ENCODE data around the gene CRYGA. TPM values are rescaled to one million over a fixed set of nuclear protein-coding genes. Genes with fewer than 3 reads are reported as not detected.
A peak's percentile ranks its signal among the peaks of the same experiment; 100 is the strongest.

CRYGA gene, protein sequence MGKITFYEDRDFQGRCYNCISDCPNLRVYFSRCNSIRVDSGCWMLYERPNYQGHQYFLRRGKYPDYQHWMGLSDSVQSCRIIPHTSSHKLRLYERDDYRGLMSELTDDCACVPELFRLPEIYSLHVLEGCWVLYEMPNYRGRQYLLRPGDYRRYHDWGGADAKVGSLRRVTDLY
- not detected for total RNA-seq

DNA sequence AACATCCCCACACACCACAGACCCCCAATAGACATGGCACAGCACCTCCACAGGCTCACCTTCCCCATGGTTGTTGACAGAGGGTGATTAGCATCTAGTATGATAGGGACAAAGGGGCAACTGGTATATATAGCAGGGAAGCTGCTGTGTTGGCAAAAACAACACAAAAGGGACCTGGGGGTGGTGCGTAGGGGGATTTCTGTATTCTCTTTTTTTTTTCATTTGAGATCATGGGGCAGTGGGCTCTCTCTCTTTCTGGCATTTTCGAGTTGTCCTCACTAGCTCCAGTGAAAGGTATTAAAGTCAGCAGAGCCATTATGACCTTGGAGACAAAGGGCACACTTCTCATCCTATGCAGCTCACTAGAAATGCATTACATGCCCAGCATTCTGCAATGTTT is at the start of gene CRYGA:
Gene CRYGA, minus strand, starts transcription at position 101 of the 400 bp plus-strand sequence. Its CDS starts 33 bp downstream, at position 68.
- no peak for DNase-seq

DNA sequence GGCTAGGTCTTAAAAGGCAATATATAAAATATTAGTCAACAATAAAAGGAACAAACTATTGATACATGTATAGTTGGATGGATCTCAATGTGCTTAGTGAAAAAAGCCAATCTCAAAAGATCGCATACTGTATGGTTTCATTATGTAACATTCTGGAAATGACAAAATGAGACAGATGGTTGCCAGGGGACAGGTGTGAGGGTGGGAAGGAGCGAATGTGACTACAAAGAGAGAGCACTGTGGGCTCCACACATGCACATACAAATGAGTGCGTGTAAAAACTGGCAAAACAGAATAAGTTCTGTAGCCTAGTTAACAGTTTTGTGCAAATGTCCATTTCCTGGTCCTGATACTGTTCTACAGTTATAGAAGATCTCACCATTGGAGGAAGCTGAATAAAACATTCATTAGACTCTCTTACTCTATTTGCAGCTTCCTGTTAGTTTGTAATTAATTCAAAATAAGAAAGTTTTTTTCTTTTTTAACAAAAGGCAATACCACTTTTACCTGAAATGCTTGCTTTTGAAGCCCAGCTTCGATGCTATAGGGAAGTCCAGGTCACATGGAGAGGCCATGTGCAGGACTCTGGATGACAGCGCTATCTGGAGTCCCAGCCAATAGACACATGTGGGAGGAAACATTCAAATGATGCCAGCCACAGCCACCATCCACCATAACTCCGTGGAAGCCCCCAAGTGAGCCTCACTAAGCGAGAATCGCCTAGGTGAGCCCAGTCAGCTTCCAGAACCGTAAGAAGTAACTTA is 47.5 kb upstream of the CRYGA start:
- no peak for DNase-seq

DNA sequence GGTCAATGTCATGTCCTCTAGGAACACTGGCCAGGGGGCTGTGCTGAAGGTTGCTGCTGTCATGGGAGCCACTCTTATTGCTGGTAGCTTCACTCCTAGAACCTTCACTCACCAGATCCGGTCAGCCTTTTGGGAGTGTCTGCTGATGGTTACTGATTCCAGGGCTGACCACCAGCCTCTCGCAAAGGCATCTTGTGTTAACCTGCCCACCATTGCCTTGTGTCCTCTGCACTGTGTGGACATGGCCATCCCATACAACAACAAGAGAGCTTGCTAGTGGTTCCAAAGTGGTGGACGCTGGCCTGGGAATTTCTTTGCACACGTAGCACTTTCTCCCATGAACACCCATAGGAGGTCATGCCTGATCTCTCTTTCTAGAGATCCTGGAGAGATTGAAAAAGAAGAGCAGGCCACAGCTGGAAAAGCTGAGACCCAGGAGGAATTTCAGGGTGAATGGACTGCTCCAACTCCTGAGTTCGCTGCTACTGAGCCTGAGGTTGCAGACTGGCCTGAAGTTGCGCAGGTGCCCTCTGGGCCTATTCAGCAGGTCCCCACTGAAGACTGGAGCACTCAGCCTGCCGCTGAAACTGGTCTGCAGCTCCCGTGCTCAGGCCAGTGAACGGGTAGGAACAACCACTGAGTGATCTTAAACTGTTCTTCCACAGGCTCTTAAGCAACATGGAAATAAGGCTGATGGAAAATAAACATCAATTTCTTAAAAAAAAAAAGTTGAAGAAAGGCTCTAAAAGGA is 45.1 kb upstream of the CRYGA start:
- no peak for DNase-seq

DNA sequence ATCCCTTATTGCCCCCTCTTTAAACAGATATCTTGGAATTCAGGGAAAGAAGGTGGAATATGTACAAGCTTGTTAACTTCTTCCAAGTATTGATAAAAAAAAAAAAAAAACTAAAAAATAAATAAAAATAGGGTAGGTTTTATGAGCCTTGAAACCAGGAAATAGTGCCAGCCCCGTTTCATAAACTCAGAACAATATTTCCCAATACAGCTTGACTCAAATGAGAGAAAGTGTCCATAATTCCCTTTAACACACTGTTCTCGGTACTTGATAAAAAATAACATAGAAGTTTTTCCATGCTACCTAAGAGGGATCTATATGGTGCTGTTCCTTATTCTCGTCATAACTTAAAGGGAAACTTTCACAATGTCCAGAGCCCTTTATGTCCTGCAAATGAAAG is 44.4 kb upstream of the CRYGA start:
- no peak for DNase-seq

DNA sequence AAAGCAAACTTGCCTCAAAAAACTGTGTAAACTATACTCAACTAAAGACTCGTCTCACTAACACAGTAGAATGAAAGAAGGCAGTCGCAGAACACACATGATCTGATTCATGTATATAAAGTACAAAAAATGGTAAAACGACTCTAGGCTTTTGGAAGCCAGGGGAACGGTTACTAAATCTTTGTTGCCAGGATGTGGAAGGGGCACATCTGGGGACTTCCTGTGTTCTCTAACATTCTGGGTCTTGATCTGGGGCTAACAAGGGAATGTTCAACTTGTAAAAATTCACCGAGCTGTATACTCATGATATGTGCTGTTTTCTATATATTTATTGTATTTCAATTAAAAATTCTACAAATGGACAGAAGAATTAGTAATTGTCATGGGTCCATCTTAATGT is 40.8 kb upstream of the CRYGA start:
- no peak for DNase-seq

DNA sequence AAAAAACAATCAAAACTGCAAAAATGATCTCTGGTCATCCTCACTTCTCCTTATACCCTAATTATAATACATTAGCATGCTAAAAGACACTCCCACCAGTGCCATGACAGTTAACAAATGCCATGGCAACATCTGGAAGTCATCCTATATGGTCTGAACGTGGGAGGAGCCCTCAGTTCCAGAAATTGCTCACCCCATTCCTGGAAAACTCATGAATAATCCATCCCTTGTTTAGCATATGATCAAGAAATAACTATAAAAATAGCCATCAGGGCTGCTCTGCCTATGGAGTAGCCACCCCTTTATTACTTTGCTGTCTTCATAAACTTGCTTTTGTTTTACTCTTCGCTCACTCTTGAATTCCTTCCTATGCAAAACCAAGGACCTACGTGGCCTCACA is 32.1 kb upstream of the CRYGA start:
- no peak for DNase-seq

DNA sequence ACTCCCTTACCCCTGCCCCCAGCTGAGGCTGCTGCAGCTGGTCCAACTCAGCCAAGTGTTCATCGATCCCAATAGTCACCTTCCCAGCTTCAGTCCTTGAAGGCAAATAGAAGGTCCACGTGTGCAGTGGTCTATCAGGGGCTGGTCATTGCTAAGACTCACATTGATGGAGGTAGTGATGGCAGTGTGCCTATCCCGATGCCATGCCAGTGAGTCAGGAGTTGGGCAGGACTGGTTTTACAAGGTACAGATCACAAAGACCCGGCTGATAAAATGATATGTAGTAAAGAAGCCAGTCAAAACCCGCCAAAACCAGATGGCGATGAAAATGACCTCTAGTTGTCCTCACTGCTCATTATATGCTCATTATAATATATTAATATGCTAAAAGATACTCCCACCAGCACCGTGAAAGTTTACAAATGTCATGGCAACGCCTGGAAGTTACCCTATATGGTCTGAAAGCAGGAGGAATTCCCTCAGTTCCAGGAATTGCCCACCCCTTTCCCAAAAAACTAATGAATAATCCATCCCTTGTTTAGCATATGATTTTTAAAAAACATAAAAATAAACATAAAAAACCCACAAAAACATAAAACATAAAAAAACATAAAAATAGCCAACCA is 29.3 kb upstream of the CRYGA start:
- no peak for DNase-seq

DNA sequence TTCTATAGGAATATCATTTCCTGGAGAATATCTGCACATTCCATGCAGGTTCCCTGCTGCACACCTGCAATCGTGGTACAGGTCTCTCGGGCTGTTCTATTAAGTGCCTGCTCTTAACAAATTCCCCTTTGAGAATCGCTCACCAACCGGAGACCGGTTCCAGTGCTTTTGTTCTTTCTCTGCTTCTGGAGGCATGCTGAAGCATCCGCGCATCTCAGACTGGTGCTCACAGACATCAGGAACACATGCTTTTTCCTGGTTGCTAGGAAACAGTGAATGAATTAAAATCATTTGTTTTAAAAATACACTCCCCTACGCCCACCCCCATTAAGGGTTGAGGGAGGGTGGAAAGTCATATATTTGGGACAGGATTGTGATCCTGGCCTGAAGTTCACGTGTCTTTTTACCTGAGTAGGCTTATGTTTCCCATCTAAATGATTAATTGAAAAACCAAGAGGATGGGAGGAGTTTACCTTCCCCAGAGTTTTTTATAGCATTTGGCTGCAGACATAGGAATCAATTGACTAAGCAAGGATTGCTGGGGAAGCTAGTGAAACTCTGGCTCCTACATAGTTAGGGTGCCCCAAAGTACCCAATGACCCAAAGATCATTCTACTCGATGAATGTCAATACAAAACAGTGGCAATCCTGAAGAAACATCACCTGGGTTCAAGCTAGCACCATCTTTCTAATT is 26.6 kb upstream of the CRYGA start, which contains the start of gene C2orf80:
Gene C2orf80, minus strand, starts transcription at position 221 of the 694 bp plus-strand sequence. CDS start 3,044 bp downstream, outside the sequence.
- DNase-seq: no peak

DNA sequence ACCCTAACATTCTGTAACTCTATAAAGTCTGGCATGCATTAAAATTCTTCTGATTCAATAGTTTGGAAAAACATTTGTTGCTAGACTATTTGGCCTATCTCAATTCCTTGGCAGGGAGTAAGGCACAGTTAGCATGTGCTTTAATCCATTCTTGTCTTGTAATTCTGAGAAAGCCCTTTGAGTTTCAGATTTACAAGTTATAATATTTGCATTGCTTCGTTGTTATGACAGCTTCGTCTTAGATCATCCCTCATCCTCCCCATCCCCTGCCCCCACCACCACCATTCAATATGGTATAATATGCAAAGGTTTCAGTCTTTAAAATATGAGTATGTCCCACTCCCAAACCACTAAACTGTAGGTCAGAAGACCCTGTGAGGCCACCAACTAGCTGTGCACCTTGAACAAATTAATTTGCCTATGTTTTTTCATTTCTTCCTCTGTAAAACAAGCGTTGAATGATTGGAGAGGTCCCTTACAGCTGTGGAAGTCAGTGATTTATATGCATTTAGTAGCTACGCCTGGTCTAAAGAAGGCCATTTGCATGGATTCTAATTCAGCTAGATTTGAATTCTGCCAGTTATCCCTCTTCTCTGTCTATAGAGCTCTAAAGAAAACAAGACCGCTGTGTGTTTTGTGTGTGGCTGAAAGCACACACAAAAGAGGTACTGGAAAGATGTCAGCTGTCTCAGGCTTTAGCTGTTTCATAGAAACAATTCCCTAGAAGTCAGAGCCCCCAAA is 25.9 kb upstream of the CRYGA start:
- DNase-seq: no peak

DNA sequence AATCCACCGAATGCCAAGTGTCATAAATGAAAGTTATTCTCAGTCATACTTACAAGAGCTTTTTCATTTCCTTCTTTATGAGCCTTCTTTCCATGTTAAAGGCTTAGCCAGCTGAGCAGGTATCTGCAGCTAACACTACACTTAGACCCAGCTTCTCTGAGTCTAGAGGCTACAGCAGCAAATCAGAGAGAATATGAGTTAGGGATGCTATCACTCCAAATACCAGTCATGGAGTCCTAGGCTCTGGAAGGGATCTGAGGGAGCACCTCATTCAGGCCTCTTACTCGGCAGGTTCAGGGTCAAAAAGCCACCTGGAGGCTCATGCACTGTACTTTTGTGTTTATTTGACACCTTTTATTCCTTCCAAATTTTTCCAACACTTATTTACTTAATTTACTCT is 23.5 kb upstream of the CRYGA start:
- DNase-seq: no peak

DNA sequence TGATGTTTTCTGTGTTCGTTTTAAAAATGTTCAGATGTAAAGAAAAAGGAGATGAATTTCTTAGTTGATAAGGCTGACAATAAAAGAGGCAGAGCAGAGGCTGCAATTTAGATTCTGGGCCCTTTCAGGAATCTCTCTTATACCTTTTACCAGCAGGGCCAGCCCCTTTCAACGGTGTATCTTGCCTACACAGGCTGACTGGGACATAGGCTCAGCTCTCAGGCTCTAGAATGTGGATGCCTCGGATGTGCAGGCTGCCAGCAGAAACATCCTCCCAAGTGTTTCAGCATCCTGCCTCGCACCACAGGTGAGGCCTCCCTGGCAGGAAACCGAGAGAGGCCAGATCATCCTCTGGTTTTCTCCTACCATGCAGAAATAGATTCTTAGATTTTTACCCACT is 23.1 kb upstream of the CRYGA start:
- no peak for DNase-seq

DNA sequence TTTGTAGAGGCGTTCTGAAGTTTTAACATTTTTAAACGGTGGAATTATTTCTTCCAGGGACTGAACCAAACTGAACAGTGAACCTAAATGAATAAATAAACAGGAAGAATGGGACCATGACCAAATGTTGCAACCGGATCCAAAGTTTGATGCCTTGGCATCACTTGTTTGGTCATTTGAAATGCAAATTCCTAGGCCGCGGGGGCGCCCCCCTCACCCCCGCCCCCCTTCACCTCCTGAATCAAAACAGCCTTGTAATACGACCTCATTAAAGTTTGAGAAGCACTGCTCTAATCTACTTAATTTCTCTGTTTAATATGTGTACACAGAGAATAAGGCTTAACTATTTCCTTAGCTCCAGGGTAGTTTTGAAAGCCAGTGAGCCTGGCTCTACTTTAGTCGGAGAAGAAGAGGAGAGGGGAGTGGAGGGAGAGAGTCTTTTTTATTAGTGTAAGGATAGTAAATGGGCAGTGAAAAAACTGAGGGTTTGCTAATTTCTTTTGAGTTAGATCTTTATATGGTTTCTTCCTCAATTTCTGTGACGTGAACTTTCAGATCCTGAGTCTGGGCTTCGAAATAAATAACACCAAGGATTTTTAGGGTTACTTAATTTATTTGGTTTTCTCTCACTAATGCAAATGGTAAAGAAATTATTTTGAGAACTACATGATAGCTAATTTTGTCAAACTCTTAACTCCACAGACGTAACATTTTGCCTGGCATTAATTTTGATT is 20.8 kb upstream of the CRYGA start:
- no peak for DNase-seq

DNA sequence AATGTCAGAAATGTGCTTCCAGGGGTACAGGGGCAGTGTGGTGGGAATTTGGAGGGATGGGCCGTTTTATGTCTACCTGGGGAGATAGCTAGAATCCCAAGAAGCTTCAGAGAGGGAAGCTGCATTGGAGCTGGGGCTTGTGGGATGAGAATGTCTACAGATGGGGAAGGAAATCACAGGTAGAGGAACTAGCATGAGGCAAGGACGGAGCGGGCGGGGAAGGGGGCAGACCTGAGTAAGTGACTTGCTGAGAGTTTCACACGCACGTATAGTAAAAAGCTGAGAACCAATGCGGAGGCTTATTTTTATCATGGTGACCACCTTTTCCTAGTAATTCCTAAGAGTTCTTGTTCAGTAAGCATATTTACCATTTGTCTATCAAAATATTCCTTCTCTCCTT is 20.1 kb upstream of the CRYGA start:
- no peak for DNase-seq

DNA sequence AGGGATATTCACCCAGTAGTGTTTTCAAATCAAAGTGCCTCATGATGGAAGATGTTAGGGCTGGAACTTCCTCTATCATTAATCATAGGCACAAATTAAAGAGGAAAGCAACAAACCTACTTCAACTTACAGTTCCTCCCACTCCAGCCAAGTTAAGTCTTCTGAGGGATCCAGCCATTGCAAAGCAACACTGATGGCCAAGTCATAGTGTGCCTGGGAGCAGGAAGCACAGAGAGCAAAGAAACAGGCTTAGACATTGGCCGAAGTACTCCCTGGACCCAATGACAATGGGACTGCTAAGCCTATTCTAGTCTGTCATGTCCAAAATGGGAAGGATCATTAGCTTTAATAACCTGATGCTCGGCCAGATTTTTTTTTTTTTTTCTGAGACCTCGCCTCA is 19.4 kb upstream of the CRYGA start:
- DNase-seq: no peak

DNA sequence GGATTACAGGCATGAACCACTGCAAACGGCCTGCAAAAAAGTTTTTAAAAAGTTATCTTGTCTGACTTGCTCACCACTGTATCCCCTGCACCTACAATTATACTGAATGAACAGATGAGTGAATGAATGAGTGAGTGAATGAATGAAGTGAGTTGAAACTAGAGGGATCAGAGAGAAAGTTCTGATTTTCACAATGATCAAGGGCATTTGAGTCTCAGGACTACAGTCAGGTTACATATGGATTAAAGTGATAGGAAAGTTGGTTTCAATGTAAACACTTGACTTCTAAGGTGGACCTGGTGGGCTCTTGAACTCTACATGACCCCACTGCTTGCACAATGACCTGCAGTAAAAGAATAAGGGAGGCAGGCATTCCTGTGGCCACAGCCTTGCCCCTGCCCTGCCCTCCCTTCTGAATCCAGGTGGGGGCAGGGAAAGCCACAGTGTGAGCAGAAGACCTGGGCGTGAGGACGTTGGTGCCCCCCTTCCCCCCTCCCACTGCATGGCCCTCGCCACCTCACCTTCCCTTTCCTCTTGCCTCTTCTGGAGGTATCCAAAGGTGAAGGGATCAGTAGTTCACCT is 15.7 kb upstream of the CRYGA start:
- DNase-seq: no peak

DNA sequence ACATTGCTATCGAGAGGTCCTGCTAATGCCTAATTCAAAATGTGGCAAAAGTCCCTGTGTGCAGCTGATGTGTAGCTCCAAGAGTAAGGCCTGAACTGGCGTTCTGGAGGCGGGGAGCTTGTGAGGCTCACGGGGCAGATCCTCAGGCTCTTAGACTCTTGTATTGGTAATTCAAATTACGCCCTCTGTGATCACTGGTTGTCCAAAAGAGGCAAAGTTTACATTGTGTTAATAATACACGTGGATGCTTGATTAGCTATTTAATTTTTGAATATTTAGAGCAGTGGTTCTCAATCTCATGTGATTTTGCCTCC is 12.4 kb upstream of the CRYGA start:
- no peak for DNase-seq

DNA sequence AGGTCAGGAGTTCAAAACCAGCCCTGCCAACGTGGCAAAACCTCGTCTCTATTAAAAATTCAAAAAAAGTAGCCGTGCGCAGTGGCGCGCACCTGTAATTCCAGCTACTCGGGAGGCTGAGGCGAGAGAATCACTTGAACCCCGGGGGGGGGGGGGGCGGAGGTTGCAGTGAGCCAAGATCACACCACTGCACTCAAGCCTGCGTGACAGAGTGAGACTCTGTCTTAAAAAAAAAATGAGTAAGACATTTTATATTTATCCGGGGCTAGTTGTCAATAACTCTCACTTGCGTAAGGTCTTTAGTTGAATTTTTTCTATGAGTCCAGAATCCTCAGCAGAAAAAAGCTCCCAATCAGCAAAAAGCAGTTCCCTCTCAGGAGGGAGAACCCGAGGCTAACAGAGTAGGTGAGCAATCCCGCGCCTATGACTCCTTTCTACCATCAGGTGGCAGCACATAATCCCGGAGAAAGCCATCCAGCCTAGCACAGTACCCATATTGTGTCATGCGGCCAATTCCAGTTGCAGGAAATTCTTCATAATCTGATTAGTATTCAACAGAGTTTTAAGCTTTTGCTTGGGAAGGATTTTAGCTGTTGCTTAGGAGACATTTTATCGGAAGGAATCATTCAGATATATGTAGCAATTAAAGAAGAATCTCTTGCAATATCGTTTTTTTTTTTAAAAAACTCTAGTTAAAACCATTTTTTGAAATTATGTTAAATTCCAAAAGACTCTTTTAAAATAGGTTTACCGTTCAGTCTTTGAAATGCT is 11.9 kb upstream of the CRYGA start:
- peak; percentile 69 for DNase-seq

DNA sequence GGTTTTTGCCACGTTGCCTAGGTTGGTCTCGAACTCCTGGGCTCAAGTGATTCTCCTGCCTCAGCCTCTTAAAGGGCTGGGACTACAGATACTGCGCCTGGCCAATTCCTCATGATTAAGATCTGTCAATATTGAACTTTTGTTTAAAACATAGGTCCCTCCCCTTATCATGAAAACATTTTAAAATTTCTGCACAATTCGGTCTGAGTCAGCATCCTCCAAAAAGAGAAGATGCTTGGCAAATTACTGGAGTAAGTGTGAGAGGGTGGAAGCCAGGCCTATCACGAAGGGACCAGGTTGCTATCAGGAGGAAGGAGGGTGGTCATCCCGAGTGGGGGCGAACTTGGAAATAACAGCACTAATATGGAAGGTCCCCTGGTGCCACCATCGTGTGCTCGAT is 10.8 kb upstream of the CRYGA start:
- no peak for DNase-seq

DNA sequence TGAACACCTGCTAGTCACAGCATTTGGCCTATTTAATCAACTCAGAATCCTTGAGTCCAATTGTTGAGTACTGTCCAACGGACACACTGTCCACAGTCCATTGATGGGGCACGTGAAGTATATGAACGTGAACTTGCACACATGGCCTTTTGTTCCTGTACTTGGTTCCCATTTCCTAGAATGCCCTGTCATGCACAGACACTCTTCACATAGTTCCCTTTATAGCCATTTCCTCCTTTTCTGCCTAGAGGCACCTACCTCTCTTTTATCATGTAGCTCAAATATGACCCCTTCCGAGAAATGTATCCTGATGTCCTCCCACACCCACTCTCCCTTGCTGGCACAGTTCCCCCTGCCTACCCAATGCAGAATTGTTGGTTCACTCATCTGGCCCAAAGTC is 8.7 kb upstream of the CRYGA start:
- DNase-seq: no peak
